GM19035 (cell line): ENCODE results near the gene NUP42.
"Not testable (repeated sequence)": the region's sequence is repeated elsewhere in the genome, so short reads cannot be mapped to it uniquely, and the experiment has no call there.

Source experiments
- ATAC-seq: cut with Tn5 transposase; IDR thresholded peaks from one replicate; pipeline ENCODE4 v1.9.1; 2021; ENCODE audit not compliant: unreplicated experiment

The NUP42 gene

GRCh38 chr7:23204241-23204640 is 22.4 kb downstream of the NUP42 start:
- ATAC-seq, result no peak

GRCh38 chr7:23205577-23205908 is 23.7 kb downstream of the NUP42 start:
- ATAC-seq, result no peak

GRCh38 chr7:23205909-23206767 is 24.3 kb downstream of the NUP42 start:
- no peak for ATAC-seq

GRCh38 chr7:23207021-23207420 is 25.2 kb downstream of the NUP42 start:
- no peak for ATAC-seq

- no peak for ATAC-seq
Measured at GRCh38 chr7:23207884-23208283, 26.0 kb downstream of the NUP42 start.

- no peak for ATAC-seq
Measured at GRCh38 chr7:23208316-23208715, 26.5 kb downstream of the NUP42 start.

- no peak for ATAC-seq
Measured at GRCh38 chr7:23210506-23210905, 28.7 kb downstream of the NUP42 start.

- ATAC-seq, result no peak
Measured at GRCh38 chr7:23211589-23211988, 29.7 kb downstream of the NUP42 start.

GRCh38 chr7:23212395-23212794 is 30.5 kb downstream of the NUP42 start:
- ATAC-seq, result no peak

GRCh38 chr7:23212841-23213240 is 31.0 kb downstream of the NUP42 start:
- ATAC-seq, result no peak

GRCh38 chr7:23213755-23214154 is 31.9 kb downstream of the NUP42 start:
- ATAC-seq, result no peak

- ATAC-seq, result no peak
Measured at GRCh38 chr7:23214423-23214822, 32.6 kb downstream of the NUP42 start.

GRCh38 chr7:23214938-23215337 is 33.1 kb downstream of the NUP42 start:
- no peak for ATAC-seq

- no peak for ATAC-seq
Measured at GRCh38 chr7:23216021-23216420, 34.2 kb downstream of the NUP42 start.

- no peak for ATAC-seq
Measured at GRCh38 chr7:23218196-23218595, 36.3 kb downstream of the NUP42 start.

- ATAC-seq, result no peak
Measured at GRCh38 chr7:23220690-23221305, 39.0 kb downstream of the NUP42 start.

- no peak for ATAC-seq
Measured at GRCh38 chr7:23222439-23223030, 40.7 kb downstream of the NUP42 start.

GRCh38 chr7:23224364-23224763 is 42.5 kb downstream of the NUP42 start:
- ATAC-seq, result not testable (repeated sequence)

GRCh38 chr7:23226844-23227450 is 45.1 kb downstream of the NUP42 start:
- ATAC-seq, result no peak

- no peak for ATAC-seq
Measured at GRCh38 chr7:23228412-23228811, 46.6 kb downstream of the NUP42 start.

GRCh38 chr7:23230641-23231101 is 48.8 kb downstream of the NUP42 start:
- no peak for ATAC-seq

GRCh38 chr7:23232966-23233365 is 51.1 kb downstream of the NUP42 start:
- no peak for ATAC-seq
